Measurements from ENCODE around the gene COL16A1. TPM values are rescaled to one million over a fixed set of nuclear protein-coding genes. Genes with fewer than 3 reads are reported as not detected.

COL16A1 gene
- total RNA-seq, result 10 to 100 TPM; 15.7 to 23.3 TPM
- long read RNA-seq, partial matches to known transcripts, result 5 of 18 reads
- long read RNA-seq, other reads (novel, unspliced or antisense), result 13 of 18 reads

DNA sequence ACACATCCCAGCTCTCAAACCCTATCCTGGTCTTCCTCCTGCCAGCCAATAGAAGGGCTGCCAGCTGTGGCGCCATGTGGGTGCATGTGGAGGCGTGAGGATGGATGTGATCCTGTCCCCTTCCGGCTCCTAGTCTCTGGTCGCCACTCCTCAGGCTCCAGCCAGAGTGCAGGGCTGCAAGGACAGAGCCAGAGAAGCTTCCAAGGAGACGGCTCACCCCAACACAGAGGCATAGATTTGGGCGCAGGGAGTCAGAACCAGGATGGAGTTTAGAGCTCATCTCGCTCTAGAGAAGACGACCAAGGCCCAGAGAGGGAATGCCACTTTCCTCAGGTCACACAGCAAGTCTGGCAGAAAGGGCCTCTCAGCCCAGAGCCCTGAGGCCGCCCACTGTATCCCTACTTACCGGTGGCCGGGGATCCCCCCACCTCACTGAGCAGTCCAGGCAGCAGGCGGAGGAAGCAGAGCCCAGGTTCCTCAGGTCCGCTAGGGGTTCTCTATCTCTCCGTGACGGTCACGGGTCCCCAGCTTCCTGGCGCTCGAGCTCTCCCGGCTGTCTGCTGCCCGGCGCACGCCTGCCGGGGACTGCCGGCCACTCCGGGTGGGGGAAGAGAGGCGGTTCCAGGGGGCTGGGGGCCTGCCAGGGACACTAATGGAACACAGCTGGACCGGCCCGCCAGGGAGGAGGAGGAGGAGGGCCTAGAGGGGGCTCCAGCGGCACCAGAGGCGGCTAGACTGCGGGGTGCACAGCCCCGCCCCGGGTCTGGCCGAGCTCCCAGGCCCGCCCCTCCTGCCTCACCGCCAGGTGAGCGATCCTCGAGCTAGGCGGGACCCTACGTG lies at the start of gene COL16A1:
Gene COL16A1, minus strand, starts transcription at position 587 of the 840 bp plus-strand sequence. CDS start 1,824 bp downstream, outside the sequence.
- peak; percentile 55 to 64 for DNase-seq
- peak; percentile 54 for ATAC-seq
- intact Hi-C loops (cut with DNase I, micrococcal nuclease), result no loop called here

DNA sequence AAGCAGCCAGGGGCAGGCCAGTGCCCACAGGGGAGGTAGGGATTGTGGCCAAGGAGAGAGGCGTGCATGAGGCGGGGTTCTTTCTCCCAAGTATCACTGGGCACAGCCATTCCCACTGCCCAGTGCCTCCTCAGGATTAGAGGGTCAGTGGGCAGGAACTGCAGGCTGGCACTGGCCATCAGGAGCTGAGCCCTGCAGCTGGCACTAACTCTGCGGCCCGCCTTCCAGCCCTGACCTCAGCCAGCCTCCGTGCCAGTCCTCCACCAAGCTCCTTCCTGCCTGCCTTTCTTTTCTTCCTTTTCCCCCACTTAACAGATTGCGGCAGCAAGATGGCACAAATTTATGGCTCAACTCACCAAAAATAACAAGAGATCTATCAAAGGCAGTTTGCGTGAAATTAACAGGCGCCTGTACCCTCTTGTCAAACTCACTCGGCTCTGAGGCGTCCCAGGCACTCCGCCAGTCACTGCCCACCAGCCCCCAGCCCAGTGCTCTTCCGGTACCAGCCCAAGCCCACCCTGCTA lies 49.2 kb upstream of the COL16A1 start:
- DNase-seq, result no peak
- ATAC-seq, result no peak
- intact Hi-C loops (cut with DNase I, micrococcal nuclease), result no loop called here

DNA sequence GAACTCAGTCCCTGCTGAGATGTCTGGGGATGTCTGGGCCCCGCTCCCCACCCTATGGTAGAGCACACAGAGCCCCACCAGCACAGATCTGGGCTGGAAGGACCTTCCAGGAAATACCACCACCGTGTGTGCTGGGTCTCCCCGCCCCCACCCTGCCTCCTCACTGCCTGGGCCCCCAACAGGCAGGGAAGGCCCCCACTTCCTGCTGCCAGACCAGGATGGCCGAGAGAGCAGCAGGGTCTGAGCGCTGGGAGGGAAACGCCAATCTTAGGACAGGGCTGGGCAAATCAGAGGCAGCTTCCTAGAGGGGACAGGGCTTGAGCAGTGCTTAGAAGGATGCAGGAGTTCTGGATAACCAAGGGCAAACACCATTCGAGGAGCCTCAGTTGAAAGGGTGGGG lies 48.4 kb upstream of the COL16A1 start:
- no peak for ATAC-seq
- DNase-seq, result no peak
- intact Hi-C loops (cut with DNase I, micrococcal nuclease), result no loop called here

DNA sequence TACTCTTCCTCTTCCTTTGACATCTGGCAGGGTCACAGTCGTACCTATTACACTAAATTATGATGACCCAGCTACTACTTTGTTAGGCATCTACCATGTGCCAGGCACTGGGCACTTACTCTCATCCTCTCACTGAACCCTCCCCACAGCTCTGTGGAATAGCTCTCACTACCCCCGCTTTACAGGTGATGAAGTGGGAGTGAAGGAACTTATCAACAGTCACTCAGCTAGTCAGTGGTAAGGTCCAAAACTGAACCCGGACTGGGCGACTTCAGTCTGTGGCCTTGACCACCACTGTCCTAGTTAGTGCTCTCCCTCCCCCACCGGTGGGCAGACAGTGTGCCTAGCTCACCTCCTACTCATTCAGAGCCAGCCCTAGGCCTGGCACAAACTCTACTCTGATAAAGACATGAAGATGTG lies 48.0 kb upstream of the COL16A1 start:
- ATAC-seq (no peak), DNase-seq (no peak)
- intact Hi-C loops (cut with DNase I, micrococcal nuclease), result no loop called here

DNA sequence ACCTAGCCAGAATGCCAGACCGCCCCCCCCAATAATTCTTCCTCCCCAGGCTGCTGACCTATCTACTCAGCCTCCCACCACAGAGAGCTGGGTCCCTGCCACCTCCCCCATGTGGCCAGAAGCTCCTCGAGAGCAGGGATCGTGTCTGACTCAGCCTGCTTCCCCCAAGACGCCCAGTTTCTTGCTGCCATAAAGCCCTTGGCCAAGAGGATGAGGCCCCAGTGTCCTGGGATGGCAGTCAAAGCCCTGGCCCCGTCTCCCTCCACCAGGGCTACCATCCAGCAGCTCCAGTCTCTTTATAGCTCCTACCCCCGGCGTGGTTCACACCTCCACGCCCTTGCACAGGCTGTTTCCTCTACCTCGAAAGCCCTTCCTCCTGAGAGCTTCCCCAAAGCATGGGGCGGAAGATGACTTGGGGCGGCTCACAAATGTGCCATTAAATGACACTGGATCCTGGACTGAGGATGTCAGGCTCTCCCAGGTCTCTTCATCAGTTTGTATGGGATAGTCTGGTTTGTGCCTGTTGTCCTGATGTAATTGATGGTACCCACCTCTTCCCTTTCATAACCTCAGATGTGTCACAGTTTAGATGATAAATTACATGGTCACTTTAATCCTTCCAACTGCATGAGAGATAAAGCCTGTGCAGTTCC lies 47.2 kb upstream of the COL16A1 start:
- no peak for DNase-seq
- ATAC-seq, result peak; percentile 24
- intact Hi-C loops (cut with DNase I, micrococcal nuclease), result no loop called here

DNA sequence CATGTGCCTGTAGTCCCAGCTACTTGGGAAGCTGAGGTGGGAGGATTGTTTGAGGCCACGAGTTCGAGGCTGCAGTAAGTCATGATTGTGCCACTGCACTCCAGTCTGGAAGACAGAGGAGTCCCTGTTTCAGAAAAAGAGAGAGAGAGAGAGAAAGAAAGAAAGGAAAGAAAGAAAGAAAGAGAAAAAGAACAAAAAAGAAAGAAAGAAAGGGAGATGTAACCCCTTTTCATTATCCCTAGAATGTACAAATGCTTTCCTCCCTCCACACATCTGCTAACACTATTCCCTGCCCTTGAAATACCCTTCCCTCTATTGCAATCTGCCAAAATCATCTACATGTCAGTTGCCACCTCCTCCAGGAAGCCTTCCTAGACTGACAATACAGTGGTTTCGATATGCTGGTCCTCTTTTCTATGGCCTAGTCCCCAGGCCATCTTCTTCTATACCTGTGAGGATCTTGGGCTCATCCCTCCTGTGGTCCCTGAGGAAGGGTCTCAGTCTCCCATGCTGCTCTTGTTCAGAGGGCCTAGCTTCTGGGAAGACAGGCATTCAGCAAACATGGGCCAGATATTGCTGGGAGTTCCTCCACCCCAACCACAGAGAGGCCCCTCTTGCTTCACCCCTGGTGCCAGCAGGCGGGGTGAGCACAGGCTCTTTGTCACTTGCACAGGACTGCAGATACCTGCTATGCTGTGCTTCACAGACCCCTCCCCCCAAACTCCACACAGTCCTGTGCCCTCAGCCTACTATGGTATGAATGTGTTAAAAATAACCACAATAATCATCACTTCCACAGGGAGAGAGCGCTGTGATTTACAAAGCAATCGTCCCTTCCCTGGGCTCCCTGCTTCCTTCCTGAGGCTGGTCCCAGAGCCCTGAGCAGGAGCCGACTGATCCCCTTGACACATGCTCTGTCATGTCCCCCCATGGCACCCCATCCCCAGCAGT lies 46.2 kb upstream of the COL16A1 start:
- intact Hi-C loops (cut with DNase I, micrococcal nuclease), result no loop called here
- ATAC-seq, result no peak
- DNase-seq, result no peak

DNA sequence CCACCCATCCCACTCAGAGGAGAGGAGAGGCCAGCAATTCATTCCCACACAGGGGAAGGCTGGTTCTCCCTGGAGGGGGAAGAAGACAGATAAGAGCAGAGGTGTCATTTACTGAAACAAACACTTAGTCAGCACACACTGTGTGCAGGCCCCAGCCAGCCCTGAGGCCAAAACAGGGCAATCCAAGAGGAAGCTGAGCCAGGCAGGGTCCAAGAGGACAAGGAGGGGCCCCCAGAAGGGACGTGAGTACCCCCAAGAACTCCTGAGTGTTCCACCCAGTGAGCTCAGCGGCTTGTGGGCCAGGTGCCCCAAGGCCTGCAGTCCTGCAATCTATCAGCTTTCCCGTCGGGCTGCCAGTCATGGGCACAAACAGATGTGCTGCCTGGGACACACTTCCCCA lies 44.5 kb upstream of the COL16A1 start:
- DNase-seq, result no peak
- intact Hi-C loops (cut with DNase I, micrococcal nuclease), result no loop called here
- no peak for ATAC-seq

DNA sequence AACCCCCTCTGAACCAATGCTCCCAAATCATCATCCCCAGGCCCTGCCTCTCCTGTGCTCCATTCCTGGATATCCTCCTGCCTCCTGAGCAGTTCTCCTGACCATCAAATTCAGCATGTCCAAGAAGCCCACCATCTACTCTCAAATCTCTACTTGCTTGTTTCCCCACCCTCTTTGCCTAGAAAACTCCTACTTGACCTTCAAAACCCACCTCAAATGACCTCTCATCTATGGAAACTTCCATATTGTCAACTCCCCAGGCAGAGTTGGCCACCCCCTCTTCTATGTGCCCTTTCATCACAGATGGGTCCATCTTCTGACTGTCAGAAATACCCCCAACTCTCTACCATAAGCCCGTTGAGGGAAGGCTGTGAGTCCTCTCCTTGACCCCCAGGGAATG lies 43.5 kb upstream of the COL16A1 start:
- no peak for ATAC-seq
- intact Hi-C loops (cut with DNase I, micrococcal nuclease), result no loop called here

DNA sequence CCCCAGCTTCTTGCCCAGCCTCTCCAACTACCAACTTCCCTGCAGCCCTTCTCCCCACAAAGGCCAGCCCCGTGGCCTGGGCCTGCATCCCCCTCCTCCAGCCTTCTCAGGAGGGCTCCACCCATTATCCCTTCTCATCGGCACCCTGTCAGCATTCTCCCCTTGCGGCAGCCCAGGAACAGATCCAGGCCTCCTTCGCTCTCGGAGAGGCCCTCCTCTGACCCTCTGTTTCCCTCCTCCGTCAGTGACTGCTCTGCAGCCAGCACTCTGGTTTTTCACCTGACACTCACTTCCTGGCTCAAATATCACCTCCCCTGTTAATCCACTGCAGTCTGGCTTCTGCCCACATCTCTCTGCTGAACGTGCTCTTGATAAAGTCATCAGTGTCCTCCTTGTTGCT lies 42.9 kb upstream of the COL16A1 start:
- DNase-seq, result no peak
- intact Hi-C loops (cut with DNase I, micrococcal nuclease), result no loop called here
- no peak for ATAC-seq

More for the DNA sequence above, 43.5 kb upstream of the COL16A1 start:
- no peak for DNase-seq

DNA sequence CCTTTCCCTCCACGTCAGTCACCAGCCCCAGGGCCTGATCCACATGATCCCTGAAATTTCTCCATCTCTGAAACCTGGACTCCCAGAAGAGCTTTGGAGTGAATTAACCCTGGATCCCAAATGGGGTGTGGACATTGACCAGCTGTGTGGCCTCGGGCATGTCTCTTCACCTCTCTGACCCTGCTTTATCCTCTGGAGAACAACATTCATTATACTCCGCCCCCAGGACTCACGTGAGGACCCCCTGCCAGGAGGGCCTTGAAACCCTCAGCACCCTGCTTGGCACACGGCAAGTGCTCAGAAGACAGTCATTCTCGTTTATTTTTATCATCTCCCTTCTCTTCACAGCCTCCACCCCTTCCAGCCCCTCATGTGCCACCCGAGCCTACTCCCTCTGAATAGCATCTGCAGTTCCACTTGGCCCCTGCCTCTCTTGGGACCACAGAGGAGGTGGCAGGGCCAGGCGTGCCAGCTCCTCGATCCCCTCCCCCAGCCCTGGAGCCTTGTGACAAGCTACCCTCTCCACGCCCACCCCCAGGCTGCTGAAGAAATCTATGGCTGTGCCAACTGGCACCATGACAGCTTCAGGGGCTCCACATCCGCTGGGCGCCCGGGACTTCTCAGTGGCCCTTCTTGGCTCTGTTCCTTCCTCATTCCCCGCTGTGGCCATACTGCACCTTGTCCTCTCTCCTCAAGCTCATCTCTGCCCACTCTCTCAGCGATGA lies 42.3 kb upstream of the COL16A1 start:
- no peak for DNase-seq
- ATAC-seq, result no peak
- intact Hi-C loops (cut with DNase I, micrococcal nuclease), result no loop called here

DNA sequence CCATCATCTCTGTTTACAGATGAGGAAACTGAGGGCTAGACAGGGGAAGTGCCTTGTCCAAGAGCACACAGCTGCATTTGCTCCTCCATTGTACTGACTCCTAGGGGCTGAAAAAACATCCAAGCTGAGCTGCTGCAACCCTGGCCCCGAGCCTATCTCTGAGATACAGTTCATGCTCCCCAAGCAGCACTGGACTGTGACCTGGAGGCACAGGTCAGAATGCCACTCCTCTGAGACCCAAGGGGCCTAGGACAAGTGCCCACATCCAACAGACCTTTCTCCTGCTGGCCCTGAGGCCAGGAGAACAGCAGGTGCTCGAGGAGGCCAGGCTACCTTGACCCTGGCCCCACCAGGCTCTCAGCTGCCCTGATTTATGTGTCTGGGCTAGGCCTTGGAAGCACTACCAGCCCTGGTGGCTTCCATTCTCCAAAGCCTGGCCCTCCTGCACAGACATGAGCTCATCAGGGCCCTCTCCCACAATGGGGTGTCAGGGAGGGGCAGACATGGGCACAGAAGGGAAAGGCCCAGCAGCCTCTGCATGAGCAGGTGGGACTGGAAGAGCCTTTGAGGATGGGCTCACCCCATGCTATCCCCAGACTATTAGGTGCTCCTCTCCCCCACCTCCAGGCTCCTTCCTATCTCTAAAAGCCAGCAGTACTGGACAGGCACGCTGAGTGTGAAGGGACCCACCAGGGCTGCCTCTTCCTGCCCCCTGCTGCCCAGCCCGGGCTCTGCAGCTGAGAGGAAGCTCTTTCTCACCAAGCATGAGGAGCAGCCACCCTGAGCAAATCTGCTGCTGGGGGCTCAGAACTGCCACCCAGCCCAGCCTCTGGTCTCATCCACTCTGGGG lies 41.5 kb upstream of the COL16A1 start:
- DNase-seq (peak; percentile 48 to 73), ATAC-seq (peak; percentile 92)
- intact Hi-C loops (cut with DNase I, micrococcal nuclease), result no loop called here

DNA sequence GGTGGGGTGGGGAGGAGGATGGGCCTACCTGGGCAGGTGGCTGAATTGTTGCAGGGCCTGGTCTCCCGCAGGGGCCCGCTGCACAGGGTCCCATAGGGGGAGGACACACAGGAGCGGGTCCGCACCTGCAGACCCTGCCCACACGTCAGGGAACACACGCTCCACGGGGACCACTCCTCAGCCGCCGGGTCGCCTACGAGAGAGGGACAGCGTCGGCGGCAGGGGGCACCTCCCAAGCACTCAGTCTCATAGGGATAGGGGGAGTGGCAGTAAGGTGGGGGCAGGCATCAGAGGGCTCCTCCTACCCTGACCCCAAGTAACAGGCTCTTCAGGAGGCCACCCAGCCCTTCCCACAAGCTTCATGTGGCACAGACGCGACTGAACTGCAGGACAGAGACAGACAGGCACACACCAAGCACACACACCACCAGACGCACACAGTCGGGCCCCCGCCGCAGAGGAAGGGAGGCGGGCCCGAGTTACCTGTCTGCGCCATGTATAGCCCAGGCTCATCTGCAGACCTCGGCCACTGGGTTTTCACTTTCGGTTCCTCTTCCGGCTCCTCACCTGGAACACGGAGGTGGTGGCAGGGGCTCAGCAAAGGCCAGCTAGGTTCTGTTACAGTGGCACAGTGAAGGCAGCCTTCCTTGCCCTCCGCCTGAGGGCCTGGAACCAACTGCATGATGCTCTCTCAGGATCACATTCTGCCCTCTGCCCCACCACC lies 40.5 kb upstream of the COL16A1 start:
- intact Hi-C loops (cut with DNase I, micrococcal nuclease), result no loop called here
- ATAC-seq (peak; percentile 24), DNase-seq (peak in 1 of 2 donors; percentile 43)

DNA sequence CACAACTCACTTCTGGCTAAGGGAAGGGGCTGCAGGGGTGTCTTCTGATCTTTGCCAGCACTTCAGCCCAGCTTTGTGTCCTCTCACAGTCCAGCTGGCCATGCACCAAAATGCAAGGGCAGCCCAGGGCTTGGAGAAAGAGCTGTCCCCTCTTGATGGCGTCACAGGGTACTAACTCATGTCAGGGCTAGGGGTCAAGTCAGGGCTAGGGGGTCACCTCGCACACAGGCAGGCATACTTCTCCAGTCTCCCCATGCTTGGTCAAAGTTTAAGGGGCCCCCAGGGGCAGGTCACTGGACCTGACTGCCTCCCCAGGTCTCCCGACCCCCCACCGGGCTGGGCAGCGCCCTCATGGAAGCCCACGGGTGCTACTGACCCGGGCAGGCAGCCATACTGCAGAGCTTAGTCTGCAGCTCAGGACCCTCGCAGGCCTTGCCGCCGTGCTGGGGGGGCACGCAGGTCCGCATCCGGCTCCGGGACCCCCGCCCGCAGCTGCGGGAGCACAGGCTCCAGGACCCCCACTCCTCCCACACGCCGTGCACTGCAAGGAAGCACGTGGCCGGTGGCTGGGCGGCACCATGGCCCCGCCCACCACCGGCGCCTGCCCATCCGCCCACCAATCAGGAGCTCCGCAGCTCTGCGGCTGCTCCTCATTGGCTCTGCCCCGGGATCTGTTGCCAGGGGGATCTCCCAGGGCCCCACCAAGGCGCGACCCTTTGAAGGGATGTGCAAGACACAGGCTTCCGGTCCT lies 38.8 kb upstream of the COL16A1 start:
- DNase-seq, result no peak
- ATAC-seq, result no peak
- intact Hi-C loops (cut with DNase I, micrococcal nuclease), result no loop called here

DNA sequence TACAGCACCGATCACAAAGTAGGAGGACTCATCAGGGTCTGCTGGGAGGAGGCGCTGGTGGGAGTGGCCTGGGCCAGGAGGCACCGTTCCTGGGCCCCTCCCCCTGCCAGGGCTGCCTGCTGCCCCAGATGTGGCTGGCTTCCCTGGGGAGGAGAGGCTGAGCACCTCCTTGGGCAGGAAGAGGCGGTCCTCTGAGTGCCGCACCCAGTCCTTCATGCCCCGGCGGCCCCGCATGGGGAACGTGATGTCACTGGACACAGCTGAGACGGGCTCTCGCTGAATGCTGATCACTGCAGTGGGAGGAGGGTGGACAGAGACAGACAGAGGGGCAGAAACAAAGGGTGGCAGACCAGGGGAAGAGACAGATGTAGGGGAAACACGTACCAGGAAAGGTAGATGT lies 35.5 kb upstream of the COL16A1 start:
- ATAC-seq (peak; percentile 69), DNase-seq (peak; percentile 68 to 74)
- intact Hi-C loops (cut with DNase I, micrococcal nuclease), result no loop called here

DNA sequence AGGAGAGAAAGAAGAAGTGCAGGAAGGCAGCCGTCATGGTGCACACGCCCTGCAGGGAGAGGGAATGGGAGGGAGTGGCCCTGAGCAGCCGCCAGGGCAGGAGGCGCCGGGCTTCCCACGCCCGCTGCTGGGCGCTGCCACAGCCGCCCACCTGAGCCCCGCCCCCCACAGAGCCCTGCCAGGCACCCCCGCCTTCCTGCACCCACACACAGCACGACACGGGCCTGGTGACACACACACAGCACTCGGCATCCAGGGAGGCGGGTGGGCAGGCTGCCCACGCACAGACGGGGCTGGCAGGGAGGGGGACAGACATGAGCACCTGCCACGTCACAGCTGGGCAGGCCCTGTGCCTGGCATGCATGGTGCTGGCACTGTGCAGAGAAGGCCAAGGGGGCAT lies 32.9 kb upstream of the COL16A1 start:
- peak; percentile 92 for ATAC-seq
- intact Hi-C loops (cut with DNase I, micrococcal nuclease), result no loop called here
- peak; percentile 45 to 54 for DNase-seq

DNA sequence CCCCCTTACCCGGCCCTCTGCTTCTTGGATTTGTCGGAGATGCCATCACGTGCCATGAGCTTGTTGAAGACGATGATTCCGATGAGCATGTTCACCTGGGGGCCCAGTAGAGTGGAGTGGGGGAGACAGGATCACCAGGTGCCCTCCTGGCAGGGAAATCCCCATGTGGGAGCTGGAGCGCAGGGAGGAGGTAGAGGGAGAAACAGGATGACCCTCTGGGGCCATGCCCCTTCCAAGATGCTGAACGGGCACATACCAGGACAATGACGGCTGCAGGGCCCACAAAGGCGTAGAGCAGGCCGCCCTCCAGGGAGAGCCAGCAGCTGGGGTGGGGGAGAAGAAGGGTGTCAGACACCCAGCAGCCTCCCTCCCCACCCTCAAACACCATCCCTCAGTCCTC lies 31.8 kb upstream of the COL16A1 start:
- DNase-seq (no peak), ATAC-seq (no peak)
- intact Hi-C loops (cut with DNase I, micrococcal nuclease), result no loop called here
